Esophagus muscularis mucosa (tissue), 3 donors: ENCODE measurements around the gene PHB1.

ENCODE experiments used
- POLR2A ChIP-seq: fragments of 450-650 bp; IDR thresholded peaks from one replicate; pipeline ENCODE4 v1.6.1; 2017; ENCODE audit warnings: antibody characterized with exemption, moderate library complexity, mild to moderate bottlenecking, low read depth
- TF ChIP-seq, protein P1 (sequence below), 3 experiments: fragments of 200-600 bp in 2 of 3; fragments of 450-650 bp in 1 of 3; sonication (generic) in 2 of 3; IDR thresholded peaks; one replicate each; pipeline ENCODE4 v1.5.1; 2017 to 2019; ENCODE audit warnings: antibody characterized with exemption in 3 of 3, mild to moderate bottlenecking in 2 of 3, moderate library complexity in 1 of 3

GRCh38 chr17:49406421-49407061 lies 8.1 kb downstream of the PHB1 start:
- TF ChIP-seq, protein P1, sequence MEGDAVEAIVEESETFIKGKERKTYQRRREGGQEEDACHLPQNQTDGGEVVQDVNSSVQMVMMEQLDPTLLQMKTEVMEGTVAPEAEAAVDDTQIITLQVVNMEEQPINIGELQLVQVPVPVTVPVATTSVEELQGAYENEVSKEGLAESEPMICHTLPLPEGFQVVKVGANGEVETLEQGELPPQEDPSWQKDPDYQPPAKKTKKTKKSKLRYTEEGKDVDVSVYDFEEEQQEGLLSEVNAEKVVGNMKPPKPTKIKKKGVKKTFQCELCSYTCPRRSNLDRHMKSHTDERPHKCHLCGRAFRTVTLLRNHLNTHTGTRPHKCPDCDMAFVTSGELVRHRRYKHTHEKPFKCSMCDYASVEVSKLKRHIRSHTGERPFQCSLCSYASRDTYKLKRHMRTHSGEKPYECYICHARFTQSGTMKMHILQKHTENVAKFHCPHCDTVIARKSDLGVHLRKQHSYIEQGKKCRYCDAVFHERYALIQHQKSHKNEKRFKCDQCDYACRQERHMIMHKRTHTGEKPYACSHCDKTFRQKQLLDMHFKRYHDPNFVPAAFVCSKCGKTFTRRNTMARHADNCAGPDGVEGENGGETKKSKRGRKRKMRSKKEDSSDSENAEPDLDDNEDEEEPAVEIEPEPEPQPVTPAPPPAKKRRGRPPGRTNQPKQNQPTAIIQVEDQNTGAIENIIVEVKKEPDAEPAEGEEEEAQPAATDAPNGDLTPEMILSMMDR (IDR thresholded peaks at IDR 0.05) = no peak
- no peak for TF ChIP-seq POLR2A
